B cell (primary cell): ENCODE results near the gene TNP2. TPM values are rescaled to one million over a fixed set of nuclear protein-coding genes. Genes with fewer than 3 reads are reported as not detected.

Experiments used
- ATAC-seq: fragments of 200-7000 bp; cut with Tn5 transposase; one replicate; pipeline ENCODE4 v1.10.0; 2021; ENCODE audit warnings: low read depth, mild to moderate bottlenecking, moderate number of reproducible peaks, moderate library complexity
- CTCF ChIA-PET: fragments of 350-600 bp; sonication (Branson Sonifier 250); formaldehyde crosslinking; loops from one replicate; lab custom pipeline; 2021; ENCODE audit warnings: antibody characterized with exemption, inconsistent platforms; lab: Charles Lee
- POLR2A ChIA-PET: fragments of 350-600 bp; sonication (Branson Sonifier 250); formaldehyde crosslinking; loops from one replicate; lab custom pipeline; 2021; ENCODE audit warnings: antibody characterized with exemption; lab: Charles Lee
- DNase-seq: peaks from one replicate; pipeline ENCODE4 v3.0.0; 2013
- H2AFZ ChIP-seq: 2 replicates; pipeline ENCODE4 v1.6.1; 2012; ENCODE audit warnings: mild to moderate bottlenecking, low read depth, low read length; ENCODE audit not compliant: insufficient read depth, poor library complexity, severe bottlenecking
- H3K27ac ChIP-seq, 2 donors: 1 replicate in 1 of 2; 2 replicates in 1 of 2; pipeline ENCODE4 v1.5.1; 2012 to 2013; ENCODE audit warnings: low read length in 2 of 2, mild to moderate bottlenecking in 2 of 2, moderate library complexity in 1 of 2
- H3K27me3 ChIP-seq, 4 experiments: fragments of 200-600 bp in 1 of 4; sonication (generic) in 1 of 4; replicated peaks in 1 of 4; 1 replicate in 2 of 4; 2 replicates in 2 of 4; pipeline versions ENCODE4 v1.6.1 to v1.7.0; 2013 to 2016; ENCODE audit warnings: low read length in 3 of 4, mild to moderate bottlenecking in 2 of 4, mixed read lengths in 1 of 4, moderate library complexity in 1 of 4; ENCODE audit not compliant: insufficient read depth in 4 of 4, control insufficient read depth in 3 of 4; ENCODE audit errors: control extremely low read depth in 1 of 4
- H3K36me3 ChIP-seq, 2 experiments: replicated peaks in 1 of 2; 1 replicate in 1 of 2; 2 replicates in 1 of 2; pipeline versions ENCODE4 v1.6.1 to v1.7.1; 2013; ENCODE audit warnings: low read length in 1 of 2; ENCODE audit not compliant: insufficient read depth in 2 of 2, control insufficient read depth in 1 of 2; ENCODE audit errors: control extremely low read depth in 1 of 2, extremely low read depth in 1 of 2
- H3K4me1 ChIP-seq, 2 donors: fragments of 200-600 bp in 1 of 2; sonication (generic) in 1 of 2; 1 replicate in 1 of 2; 2 replicates in 1 of 2; pipeline versions ENCODE4 v1.5.1 to v1.6.1; 2013 to 2017; ENCODE audit warnings: low read length in 2 of 2; ENCODE audit not compliant: control insufficient read depth in 2 of 2, insufficient read depth in 2 of 2
- H3K4me2 ChIP-seq: replicated peaks from 2 replicates; pipeline ENCODE3; 2012; ENCODE audit warnings: mild to moderate bottlenecking, low read depth, low read length; ENCODE audit not compliant: poor library complexity, severe bottlenecking
- H3K4me3 ChIP-seq, 5 experiments: fragments of 200-600 bp in 1 of 5; sonication (generic) in 1 of 5; 1 replicate in 3 of 5; 2 replicates in 2 of 5; pipeline versions ENCODE4 v1.5.1 to v1.7.0; 2011 to 2016; ENCODE audit warnings: low read length in 4 of 5, mild to moderate bottlenecking in 4 of 5, low read depth in 2 of 5, control low read depth in 1 of 5, moderate library complexity in 1 of 5; ENCODE audit not compliant: insufficient read depth in 1 of 5; ENCODE audit errors: control extremely low read depth in 1 of 5, extremely low read depth in 1 of 5
- H3K79me2 ChIP-seq: fragments of 200-600 bp; sonication (generic); one replicate; pipeline ENCODE4 v1.6.0; 2016; ENCODE audit warnings: low read length; ENCODE audit not compliant: control insufficient read depth, insufficient read depth
- H3K9ac ChIP-seq: fragments of 200-600 bp; sonication (generic); 2 replicates; pipeline ENCODE4 v1.6.1; 2017; ENCODE audit warnings: mild to moderate bottlenecking, low read length, moderate library complexity
- H3K9me3 ChIP-seq, 3 donors: one replicate each; pipeline versions ENCODE4 v1.6.1 to v1.7.1; 2013; ENCODE audit warnings: low read length in 2 of 3; ENCODE audit not compliant: control insufficient read depth in 2 of 3, insufficient read depth in 1 of 3; ENCODE audit errors: control extremely low read depth in 1 of 3
- H4K20me1 ChIP-seq: 2 replicates; pipeline ENCODE4 v1.6.0; 2012; ENCODE audit warnings: mild to moderate bottlenecking, low read length; ENCODE audit not compliant: insufficient read depth, control insufficient read depth, poor library complexity, severe bottlenecking
- H3K27ac Mint-ChIP-seq: one replicate; pipeline ENCODE4 v1.8.0; 2021; ENCODE audit warnings: mixed read lengths
- H3K27me3 Mint-ChIP-seq: one replicate; pipeline ENCODE4 v1.8.0; 2021; ENCODE audit warnings: mixed read lengths
- H3K4me1 Mint-ChIP-seq: one replicate; pipeline ENCODE4 v1.8.0; 2021; ENCODE audit warnings: mixed read lengths
- H3K4me3 Mint-ChIP-seq: one replicate; pipeline ENCODE4 v1.8.0; 2021; ENCODE audit warnings: mixed read lengths
- H3K9me3 Mint-ChIP-seq: one replicate; pipeline ENCODE4 v1.8.0; 2022; ENCODE audit warnings: mixed read lengths; ENCODE audit not compliant: insufficient read depth
- EZH2 ChIP-seq: IDR thresholded peaks from 2 replicates; pipeline ENCODE4 v1.6.1; 2012; ENCODE audit warnings: borderline replicate concordance, low read depth, mild to moderate bottlenecking, moderate library complexity, low read length; ENCODE audit not compliant: insufficient read depth, poor library complexity, severe bottlenecking
- WGBS: methylation state at CpG from one replicate; pipeline ENCODE4 v1.1.5; 2013; ENCODE audit warnings: missing lambda C conversion rate; ENCODE audit not compliant: insufficient coverage; 5-methylcytosine and 5-hydroxymethylcytosine counted together
- intact Hi-C: fragments of 100-400 bp; cut with micrococcal nuclease; formaldehyde crosslinking; loops from one replicate; pipeline ENCODE4 v1.10.0; 2022
- polyA plus RNA-seq: library from polyadenylated mRNA; depleted of rRNA; stranded (reverse); fragments of >200 nt; gene quantifications from 2 replicates; pipeline ENCODE4 v1.2.3, GENCODE V29; 2012
- total RNA-seq, 2 donors: library from RNA; stranded (reverse); fragments of 120-200 nt in 1 of 2; gene quantifications; 1 replicate in 1 of 2; 2 replicates in 1 of 2; pipeline versions ENCODE4 v1.2.3 to v1.2.4, GENCODE V29; 2013 to 2022
- TF ChIP-seq, protein P1 (sequence below): fragments of 200-600 bp; IDR thresholded peaks from one replicate; pipeline ENCODE4 v1.8.0; 2022; ENCODE audit warnings: antibody characterized with exemption, mild to moderate bottlenecking

TNP2 gene
- total and polyA plus RNA-seq, 2 donors (not counting 1 experiment from before 2014, with no cell fraction given) = not detected

DNA sequence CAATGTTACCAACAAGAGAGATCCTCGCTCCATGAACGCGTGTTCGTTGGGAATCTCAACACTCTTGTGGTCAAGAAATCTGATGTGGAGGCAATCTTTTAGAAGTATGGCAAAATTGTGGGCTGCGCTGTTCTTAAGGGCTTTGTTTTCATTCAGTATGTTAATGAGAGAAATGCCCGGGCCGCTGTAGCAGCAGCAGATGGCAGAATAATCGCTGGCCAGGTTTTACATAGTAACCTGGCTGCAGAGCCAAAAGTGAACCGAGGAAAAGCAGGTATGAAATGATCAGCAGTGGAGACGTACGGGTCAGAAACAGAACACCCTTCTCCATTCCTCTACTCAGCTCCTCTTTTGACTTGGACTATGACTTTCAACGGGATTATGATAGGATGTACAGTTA, 26.5 kb downstream of the TNP2 start:
- Mint-ChIP-seq H3K27me3 (no peaks in the 10 kb centered on the region), H3K4me3 (no peak overlapping the region), H3K27ac (no peak overlapping the region), H3K4me1 (peaks cover 2% of the 10 kb centered on the region), H3K9me3 (no peaks in the 10 kb centered on the region)
- 93% methylated on average over 10 of the region's 12 CpGs for WGBS
- no peak for TF ChIP-seq EZH2
- TF ChIP-seq, protein P1, sequence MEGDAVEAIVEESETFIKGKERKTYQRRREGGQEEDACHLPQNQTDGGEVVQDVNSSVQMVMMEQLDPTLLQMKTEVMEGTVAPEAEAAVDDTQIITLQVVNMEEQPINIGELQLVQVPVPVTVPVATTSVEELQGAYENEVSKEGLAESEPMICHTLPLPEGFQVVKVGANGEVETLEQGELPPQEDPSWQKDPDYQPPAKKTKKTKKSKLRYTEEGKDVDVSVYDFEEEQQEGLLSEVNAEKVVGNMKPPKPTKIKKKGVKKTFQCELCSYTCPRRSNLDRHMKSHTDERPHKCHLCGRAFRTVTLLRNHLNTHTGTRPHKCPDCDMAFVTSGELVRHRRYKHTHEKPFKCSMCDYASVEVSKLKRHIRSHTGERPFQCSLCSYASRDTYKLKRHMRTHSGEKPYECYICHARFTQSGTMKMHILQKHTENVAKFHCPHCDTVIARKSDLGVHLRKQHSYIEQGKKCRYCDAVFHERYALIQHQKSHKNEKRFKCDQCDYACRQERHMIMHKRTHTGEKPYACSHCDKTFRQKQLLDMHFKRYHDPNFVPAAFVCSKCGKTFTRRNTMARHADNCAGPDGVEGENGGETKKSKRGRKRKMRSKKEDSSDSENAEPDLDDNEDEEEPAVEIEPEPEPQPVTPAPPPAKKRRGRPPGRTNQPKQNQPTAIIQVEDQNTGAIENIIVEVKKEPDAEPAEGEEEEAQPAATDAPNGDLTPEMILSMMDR = no peak
- ChIA-PET POLR2A (interaction anchor here (0.6 kb wide), 1 partner anchor 121 kb away, joined by 3 read pairs; no protein-coding TSS in a partner anchor), CTCF (interaction anchor here (1.8 kb wide), 1 partner anchor 13 kb away, joined by 5 read pairs; the partner anchor contains the start of gene SOCS1)
- no peak overlapping the region for H3K9ac ChIP-seq
- intact Hi-C loops = no loop called here
- peaks cover 3 to 5% of the 10 kb centered on the region in 2 donors for H3K4me1 ChIP-seq
- H3K4me2 ChIP-seq = no peak overlapping the region
- H3K27ac ChIP-seq = no peak overlapping the region
- H3K79me2 ChIP-seq = no peaks in the 10 kb centered on the region
- no peaks in the 10 kb centered on the region for H4K20me1 ChIP-seq
- H3K27me3 ChIP-seq = no peaks in the 10 kb centered on the region
- peaks cover 0 to 3% (median 0%) of the 10 kb centered on the region in 3 donors for H3K9me3 ChIP-seq
- no peaks in the 10 kb centered on the region for H3K36me3 ChIP-seq
- no peak overlapping the region for H3K4me3 ChIP-seq
- DNase-seq (no peak), ATAC-seq (no peak)
- H2AFZ ChIP-seq = no peak overlapping the region

- intact Hi-C loops = no loop called here
- no peak for DNase-seq
- TF ChIP-seq, protein P1 = no peak
- TF ChIP-seq EZH2 = no peak
- no peaks in the 10 kb centered on the region for H3K27me3 ChIP-seq
- Mint-ChIP-seq H3K9me3 (no peaks in the 10 kb centered on the region), H3K27me3 (no peaks in the 10 kb centered on the region), H3K4me1 (peaks cover 2% of the 10 kb centered on the region), H3K27ac (no peak overlapping the region), H3K4me3 (no peak overlapping the region)
- CTCF ChIA-PET = interaction anchor here (1.8 kb wide), 1 partner anchor 14 kb away, joined by 5 read pairs; the partner anchor contains the start of gene SOCS1
- H4K20me1 ChIP-seq = no peaks in the 10 kb centered on the region
- H3K4me2 ChIP-seq = no peak overlapping the region
- WGBS = 100% methylated on average over 2 of the region's 5 CpGs
- H2AFZ ChIP-seq = no peak overlapping the region
- ATAC-seq = no peak
- no peak overlapping the region for H3K27ac ChIP-seq
- POLR2A ChIA-PET = interaction anchor here (0.7 kb wide), 1 partner anchor 573 kb away, joined by 3 read pairs; no protein-coding TSS in a partner anchor
- no peaks in the 10 kb centered on the region for H3K79me2 ChIP-seq
- no peaks in the 10 kb centered on the region for H3K36me3 ChIP-seq
- H3K9me3 ChIP-seq = peaks cover 0 to 2% (median 0%) of the 10 kb centered on the region in 3 donors
- H3K4me3 ChIP-seq = no peak overlapping the region
- H3K9ac ChIP-seq = no peak overlapping the region
- peaks cover 3 to 5% of the 10 kb centered on the region in 2 donors for H3K4me1 ChIP-seq
Measured at GRCh38 chr16:11241480-11242204, 27.5 kb downstream of the TNP2 start.
